HG03045 (cell line): ENCODE measurements around the gene GRK3.
"Not testable (repeated sequence)": the region's sequence is repeated elsewhere in the genome, so short reads cannot be mapped to it uniquely, and the experiment has no call there.

ENCODE experiments used
- ATAC-seq: cut with Tn5 transposase; IDR thresholded peaks from one replicate; pipeline ENCODE4 v1.9.1; 2021; ENCODE audit warnings: mild to moderate bottlenecking, moderate library complexity; ENCODE audit not compliant: unreplicated experiment

Gene GRK3

DNA sequence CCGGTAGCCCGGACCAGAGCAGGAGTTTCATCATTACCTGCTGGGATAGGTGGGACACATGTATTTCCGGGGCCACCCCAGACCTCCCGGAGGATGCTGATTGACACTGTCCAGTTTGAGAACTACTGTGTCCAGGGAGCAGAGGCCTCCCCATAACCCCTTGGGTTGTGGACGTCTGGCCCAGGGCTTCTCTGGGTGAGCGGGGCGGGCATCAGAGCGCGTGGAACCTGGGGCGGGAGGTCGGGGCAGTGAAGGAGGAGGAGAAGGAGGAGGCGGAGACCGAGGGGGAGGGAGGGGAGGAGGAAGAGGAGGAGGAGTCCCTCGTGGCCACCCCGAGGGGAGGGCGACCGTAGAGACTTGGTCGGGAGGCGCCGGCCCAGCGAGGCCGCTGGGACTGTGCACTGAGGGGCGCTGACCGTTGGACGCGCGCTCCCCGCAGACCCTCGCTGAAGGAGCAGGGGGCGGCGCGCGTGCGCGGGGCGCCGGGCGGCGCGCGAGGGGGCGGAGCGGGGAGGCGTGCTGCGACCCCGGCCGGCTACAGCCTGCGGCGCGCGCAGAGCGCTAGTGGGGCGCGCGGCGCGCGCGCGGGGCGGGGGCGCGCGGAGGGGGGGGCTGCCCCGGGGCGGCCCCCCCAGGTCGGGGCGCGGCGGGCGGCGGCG lies at the start of gene GRK3:
Gene GRK3, plus strand, starts transcription at position 356 of the 659 bp plus-strand sequence. CDS start 366 bp downstream, outside the sequence.
- peak; percentile 46 for ATAC-seq

- no peak for ATAC-seq
Measured at GRCh38 chr22:25518000-25518663, 46.3 kb upstream of the GRK3 start.

GRCh38 chr22:25525376-25525775 lies 39.1 kb upstream of the GRK3 start:
- no peak for ATAC-seq

DNA sequence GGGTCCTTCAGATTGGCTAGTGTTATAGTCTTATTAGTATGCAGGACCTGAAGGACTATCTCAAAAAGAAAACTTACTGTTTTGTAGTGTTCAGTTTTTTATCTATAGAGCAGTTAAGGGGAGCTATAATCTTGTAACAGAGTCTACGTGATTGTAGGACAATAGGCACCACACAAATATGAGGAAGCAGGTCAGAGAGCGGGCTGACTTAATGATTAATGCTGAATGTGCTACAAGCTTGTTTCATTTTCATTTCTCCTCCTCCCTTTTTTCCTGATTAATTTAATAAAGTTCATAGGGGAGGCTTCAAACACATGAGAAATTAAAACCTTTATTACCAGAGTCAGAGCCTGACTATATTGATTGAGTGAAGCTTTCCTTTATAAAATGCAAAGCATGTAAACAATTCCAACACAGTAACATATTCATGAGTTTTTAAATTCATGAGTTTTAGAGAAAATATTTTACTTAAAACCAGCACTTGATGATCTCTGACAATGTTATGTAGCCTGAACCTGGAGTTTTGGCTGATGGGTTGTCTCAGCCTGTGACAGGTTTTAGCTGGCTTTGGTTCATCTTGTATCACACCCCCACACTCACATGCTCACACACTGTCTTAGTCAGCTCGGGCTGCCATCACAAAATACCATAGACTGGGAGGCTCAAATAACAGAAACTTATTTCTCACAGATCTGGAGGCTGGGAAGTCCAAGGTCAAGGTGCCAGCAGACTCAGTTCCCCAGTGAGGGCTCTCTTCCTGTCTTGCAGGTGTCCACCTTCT lies 38.5 kb upstream of the GRK3 start:
- not testable (repeated sequence) for ATAC-seq

DNA sequence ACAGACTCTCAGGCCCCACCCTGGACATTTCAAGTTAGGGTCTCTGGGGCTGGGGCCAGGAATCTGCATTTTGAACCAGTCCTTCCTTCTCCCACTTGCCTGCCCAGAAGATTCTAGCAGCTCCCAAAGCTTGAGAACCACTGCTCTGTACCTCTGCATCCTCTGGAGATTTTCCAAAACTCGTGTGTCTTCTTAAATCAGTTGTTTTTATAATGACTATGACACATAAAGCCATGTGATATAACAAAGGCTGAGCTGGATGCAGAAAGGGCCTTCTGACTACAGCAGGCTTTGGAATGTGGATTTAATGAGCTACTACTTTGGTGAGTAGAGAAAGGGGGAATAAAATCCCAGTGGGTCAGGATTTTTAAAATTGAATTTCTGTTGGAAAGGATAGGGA lies 37.5 kb upstream of the GRK3 start:
- ATAC-seq = not testable (repeated sequence)

DNA sequence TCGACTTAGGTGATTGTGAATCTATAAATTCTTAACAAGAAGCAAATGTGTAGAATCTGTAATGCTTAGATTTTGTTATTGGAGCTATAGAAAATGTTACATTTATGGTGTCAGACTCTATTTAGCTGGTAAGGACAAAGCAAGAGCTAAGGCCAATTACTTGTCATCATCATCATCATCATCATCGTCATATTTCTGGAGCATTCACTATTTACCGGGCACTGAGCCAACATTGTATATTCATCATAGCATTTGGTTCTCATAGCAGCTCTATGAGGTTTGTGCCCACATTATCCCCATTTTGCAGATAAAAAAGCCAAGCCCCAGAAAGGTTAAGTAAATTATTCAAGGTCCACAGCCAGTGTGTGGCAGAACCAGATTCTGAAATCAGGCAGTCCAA lies 36.4 kb upstream of the GRK3 start:
- ATAC-seq = not testable (repeated sequence)

DNA sequence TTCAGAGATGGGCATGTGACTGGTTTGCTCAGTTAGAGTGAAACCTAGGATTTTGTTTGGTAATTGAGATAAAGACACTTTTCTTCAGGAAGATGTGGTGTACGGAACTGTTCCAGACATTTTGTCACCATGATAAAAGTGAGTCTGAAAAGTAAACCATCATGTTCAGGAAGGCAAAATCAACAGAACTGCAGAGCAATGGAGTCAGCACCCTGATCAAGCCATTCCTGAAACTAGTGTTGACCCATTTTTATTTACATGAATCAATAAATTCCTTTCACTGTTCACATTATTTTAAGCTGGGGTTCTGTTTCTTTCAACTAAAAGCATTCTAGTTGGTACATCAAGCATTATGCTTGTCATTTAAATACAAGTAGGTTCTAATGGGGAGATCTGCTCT lies 35.4 kb upstream of the GRK3 start:
- ATAC-seq = not testable (repeated sequence)

DNA sequence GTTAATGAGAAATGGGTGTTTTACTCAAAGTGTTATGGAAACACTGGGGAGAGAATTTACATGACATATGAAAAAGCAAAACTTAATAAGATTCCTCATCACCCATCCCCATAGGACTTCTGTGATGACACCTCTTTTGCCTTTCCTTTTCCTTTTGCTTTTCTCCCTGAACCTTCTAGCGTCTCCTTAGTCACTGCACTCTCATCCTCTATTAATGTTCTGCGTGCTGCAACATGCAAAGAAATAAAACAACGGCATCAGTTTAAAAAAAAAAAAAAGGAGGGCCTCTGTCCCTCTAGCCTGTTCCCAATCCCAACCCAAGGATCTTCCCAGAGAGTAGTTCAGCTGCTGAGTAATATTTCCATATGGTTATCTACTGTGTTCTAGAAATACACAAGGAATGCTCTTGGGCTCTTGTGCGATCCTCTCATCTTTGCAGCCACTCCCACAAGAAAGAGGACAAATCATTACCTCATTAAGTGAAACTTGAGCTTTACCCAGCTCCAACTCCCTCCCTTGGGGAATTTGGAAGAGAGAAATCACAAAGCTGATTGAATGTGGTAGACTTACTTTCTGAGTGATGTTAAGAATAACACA lies 34.8 kb upstream of the GRK3 start:
- not testable (repeated sequence) for ATAC-seq

GRCh38 chr22:25531677-25532076 lies 32.8 kb upstream of the GRK3 start:
- not testable (repeated sequence) for ATAC-seq

DNA sequence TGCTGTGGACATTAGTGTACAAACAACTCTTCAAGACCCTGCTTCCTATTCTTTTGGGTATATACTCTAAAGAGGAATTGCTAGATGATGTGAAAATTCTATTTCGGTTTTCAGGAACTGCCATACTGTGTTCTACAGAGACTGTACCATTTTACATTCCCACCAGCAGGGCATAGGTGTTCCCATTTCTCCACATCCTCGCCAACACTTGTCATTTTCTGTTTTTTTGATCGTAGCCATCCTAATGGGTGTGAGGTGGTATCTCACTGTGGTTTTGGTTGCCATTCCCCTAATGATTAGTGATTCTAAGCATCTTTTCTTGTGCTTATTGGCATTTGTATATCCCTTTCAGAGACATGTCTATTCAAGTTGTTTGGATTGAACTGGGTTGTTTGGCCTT lies 29.8 kb upstream of the GRK3 start:
- no peak for ATAC-seq

DNA sequence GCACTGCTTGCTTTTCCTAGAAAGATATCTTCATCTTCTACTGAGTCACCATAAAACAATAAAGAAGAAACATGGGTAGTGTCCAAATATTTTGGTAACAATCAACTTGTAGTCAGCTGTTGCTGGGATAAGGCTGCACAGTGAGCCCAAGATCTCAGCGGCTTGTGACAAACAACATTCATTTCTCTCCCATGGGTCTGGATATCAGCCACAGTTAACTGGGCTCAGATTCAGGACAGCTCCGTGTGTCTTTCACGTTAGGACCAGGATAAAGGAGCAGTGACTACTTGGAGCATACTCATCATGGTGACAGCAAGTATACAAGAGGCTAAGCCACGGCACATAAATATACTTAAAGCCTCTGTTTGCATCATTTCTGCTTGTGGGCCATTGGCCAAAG lies 27.9 kb upstream of the GRK3 start:
- ATAC-seq = no peak

DNA sequence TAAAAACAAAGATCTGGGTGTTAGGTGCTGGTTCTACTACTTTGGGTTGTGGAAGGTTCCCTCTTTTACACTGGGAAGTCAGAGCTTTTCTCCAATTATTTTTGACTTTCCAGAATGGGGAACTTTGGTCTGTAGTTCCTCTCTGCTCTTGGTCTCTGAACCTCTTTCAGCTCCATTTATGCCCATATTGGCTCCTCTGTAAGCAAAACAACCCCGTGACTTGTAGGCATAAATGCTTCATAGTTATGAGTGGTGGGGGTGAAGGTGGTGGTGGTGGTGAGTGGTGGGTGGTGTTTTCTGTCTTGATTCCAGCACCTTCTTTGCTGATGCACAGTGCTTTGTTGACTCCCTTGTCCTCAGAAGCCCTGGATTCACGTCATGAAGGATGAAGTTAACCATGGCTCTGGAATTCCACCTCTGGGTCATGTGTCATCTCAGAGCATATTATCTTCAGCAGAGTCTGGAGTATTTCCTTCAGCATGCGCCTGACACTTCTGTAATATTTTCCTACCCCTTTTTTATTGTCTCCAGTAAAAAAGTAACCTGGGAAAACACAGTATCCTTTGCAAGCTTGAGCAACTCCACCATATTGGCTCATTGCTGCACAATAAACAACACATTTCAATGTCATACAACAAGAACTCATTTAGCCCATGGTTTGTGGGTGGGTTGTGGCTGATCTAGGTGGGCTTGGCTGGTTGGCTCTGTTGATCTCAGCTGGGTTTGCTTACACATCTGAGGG lies 24.1 kb upstream of the GRK3 start:
- no peak for ATAC-seq

GRCh38 chr22:25540908-25541660 lies 23.4 kb upstream of the GRK3 start:
- no peak for ATAC-seq

GRCh38 chr22:25542191-25542590 lies 22.3 kb upstream of the GRK3 start:
- no peak for ATAC-seq

- ATAC-seq = no peak
Measured at GRCh38 chr22:25542720-25543402, 21.6 kb upstream of the GRK3 start.

DNA sequence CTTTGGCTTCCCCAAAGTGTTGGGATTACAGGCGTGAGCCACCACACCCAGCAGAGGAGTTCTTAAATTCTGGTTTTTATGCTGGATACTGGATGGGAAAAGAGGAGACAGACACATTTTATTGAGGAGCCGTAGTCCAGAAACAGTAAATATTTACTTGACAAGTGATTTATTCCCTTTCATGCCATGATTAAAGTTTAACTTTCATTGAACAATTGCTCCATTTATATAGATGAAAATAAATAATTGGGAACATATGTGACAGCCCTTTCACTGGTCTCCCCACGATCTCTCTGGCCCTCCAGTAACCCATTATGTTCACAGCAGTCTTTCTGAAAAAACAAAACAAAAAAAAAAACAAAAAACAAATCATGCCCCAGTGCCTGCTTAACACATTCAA lies 19.3 kb upstream of the GRK3 start:
- no peak for ATAC-seq

DNA sequence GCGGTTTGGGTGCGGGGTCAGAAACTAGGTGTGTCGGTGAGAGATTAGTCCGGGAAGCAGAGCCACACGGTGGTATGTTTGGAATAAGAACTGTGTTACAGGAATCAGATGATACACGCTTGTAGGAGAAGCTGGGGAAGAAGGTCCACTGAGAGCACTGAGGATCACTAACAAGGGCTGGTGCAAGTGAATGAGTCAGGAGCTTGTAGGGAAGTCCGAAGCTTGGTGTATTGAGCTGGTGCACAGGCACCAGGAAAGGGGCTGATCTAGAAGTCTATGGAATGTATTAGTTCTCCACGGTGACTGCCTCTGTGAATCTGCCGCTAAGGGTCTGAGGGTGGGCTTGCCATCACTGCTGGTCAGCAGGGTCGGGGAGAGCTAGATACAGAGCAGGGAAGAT lies 18.8 kb upstream of the GRK3 start:
- no peak for ATAC-seq

GRCh38 chr22:25546242-25546641 lies 18.2 kb upstream of the GRK3 start:
- no peak for ATAC-seq

- no peak for ATAC-seq
Measured at GRCh38 chr22:25546751-25547150, 17.7 kb upstream of the GRK3 start.
